HG03432 (cell line): Measurements from ENCODE around the gene TMEM14B.
"Not testable (repeated sequence)": the region's sequence is repeated elsewhere in the genome, so short reads cannot be mapped to it uniquely, and the experiment has no call there.

Experiments
- ATAC-seq: cut with Tn5 transposase; IDR thresholded peaks from one replicate; pipeline ENCODE4 v1.9.1; 2021; ENCODE audit warnings: mild to moderate bottlenecking, moderate library complexity; ENCODE audit not compliant: unreplicated experiment

Gene TMEM14B

DNA sequence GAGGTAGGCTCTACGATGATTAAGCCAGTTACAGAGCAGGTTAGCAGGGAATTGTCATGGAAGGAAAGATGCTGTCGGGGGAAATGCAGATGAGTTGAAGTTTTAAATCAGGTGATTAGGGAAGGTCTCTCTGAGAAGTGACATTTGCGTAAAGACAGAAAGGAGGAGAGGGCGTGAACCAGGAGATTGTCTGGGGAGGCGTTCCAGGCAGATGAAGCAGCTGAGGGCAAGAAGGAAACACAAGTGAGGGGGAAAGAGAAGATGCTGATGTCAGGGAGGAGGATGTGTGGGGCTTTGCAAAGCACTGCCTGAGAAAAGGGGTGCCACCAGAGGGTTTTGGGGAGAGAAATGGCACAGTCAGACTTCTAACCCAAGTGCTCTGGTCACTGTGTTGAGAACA, 2.5 kb upstream of the TMEM14B start:
- no peak for ATAC-seq

DNA sequence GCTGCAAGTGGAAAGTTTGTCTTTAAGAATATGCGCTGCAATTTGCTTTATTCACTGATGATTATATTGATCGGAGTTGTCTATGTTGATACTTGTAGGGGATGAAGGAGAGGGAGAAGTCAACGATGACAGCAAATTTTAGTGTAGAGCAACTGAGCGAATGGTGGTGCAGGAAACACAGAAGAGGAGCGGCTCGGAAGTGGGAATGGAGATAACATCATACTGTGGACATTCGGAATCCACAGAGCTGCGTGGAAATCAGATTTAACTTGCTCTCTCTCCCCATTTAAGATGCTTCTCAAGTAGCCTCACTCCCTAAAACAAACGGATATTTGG, 722 bp upstream of the TMEM14B start:
- ATAC-seq, result no peak

DNA sequence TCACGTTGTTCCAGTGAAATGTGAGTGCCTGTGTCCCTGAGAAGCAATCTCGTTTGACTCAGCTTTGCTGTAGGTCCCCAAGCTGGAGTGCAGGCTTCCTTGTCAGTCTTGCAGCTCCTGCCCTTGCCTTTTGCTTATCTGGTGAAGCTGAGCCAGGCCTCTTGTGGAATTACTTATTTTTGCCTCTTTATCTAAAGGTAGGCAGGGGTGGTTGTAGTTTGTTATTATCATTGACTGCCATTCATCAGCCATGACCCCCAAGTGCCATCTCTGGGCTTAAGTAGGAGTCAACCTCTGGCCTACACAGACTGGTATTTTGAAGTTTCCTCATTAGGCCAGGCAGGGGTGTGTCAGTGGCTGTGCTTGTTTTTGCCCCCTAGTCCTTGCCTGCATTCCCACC, 2.1 kb downstream of the TMEM14B start:
- no peak for ATAC-seq

DNA sequence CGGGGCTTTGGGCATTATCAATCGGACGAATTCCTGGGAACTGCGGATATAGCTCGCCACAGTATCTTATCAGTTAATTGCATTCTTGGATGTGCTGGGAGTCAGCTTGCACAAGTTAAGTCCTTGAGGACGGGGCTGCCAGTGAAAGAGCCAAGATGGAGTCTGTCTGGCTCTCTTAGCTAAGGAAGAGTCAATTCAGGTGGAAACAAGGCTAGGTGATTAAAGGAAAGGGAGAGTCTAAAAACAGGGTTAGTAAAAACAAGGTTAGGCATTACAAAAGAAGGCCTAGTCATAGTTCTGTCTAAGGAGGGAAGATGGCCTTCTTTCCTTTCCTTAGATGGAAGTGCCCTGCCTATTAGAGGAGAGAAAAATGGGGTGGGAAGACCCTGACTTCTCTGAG, 3.0 kb downstream of the TMEM14B start:
- not testable (repeated sequence) for ATAC-seq

GRCh38 chr6:10751757-10752156, 4.2 kb downstream of the TMEM14B start:
- not testable (repeated sequence) for ATAC-seq

GRCh38 chr6:10756085-10756484, 8.5 kb downstream of the TMEM14B start:
- ATAC-seq, result no peak

- ATAC-seq, result peak; percentile 79
Measured at GRCh38 chr6:10759312-10759839, 11.8 kb downstream of the TMEM14B start.

DNA sequence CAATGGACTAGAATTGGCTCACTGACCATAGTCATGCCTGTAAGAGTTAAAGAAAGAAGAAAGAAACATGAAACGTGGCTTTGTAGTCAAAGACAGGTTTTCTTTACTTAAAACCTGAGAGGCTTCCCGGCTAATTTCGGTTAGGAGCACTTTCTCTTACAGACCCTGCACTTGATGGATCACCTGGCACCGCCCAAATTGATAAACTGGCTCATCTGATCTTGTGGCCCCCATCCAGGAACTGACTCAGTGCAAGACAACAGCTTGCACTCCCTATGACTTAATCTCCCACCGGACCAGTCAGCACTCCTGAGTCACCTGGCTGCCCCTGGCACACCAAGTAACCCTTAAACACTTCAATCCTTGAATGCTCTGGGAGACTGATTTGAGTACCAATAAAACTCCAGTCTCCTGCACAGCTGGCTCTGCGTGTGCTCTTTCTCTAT, 12.3 kb downstream of the TMEM14B start:
- no peak for ATAC-seq

GRCh38 chr6:10763006-10763405, 15.4 kb downstream of the TMEM14B start:
- no peak for ATAC-seq

DNA sequence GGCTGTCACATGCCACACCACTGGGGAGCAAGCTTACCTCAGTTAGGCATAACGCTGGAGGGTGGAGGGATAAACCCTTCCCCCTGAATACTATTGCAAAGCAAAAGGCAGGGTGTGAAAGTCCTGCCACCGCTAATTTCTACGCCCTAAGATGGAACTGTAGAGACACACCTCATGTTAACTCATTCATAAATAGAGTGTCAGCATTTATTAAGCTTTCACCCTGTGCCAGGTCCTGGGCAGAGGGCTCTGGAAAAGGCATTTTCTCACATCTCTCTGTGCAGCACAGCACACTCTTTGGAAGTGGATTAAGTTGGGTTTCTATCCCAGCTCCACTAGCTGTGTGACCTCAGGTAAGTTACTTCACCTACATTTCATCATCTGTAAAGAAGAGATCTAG, 21.8 kb downstream of the TMEM14B start:
- ATAC-seq, result no peak

DNA sequence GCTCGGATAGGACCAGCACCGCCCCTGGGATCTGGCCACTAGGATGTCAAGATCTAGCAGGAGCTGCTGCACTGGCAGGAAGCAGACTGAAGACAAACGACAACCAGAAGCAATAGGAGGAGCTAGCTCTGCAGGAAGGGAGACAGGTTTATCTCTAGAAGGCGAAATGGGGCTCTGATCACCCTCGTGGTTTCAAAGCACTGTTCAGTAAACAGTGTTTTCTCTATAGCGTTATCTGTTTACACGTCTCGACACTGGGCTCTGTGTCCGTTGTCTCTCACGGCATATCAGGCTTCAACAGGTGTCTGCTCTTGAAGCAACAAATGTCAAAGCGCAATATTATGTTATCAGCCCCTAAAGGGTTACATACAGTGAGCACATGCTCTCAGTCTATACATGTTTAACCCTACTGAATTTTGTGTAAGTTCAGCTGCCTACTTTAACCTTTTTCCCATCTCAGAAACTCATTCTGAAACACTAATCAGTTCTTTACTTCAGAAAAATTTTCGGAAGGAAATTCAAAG, 23.8 kb downstream of the TMEM14B start:
- no peak for ATAC-seq

DNA sequence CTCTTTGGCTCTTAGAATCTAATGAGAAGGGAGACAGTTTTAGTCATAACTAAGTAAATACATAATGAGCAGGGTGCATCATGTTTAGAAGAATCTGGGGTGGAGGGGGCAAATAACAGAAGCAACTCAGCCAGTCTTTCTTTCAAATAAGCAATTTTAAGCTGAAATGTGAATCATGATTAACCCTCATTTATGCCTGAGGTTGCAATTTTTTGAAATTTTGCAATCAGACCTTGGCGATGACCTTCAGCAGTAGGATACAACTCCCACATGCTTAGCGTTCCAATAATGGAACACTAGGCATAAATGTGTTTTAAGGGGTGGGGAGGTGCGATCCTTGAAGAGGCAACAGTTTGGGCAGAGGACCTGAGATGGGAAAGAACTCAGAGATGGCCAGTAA, 30.6 kb downstream of the TMEM14B start:
- no peak for ATAC-seq

DNA sequence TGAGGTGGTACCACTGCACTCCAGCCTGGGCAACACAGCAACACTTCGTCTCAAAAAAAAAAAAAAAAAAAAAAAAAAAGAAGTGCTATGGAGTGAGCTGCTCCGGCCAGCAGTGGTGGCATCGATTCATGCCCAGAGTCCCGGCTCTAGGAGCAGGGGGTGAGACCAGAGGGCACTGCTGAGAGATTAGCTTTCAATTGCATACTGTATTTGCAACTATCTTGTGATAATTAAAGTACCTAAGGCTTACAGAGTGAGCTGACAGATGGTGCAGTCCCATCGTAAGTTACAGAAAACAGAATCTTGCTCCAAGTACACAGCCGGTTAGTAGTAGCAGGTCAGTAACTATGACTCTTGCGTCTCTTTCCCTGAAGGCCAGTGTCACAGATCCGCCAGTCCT, 31.5 kb downstream of the TMEM14B start:
- no peak for ATAC-seq

DNA sequence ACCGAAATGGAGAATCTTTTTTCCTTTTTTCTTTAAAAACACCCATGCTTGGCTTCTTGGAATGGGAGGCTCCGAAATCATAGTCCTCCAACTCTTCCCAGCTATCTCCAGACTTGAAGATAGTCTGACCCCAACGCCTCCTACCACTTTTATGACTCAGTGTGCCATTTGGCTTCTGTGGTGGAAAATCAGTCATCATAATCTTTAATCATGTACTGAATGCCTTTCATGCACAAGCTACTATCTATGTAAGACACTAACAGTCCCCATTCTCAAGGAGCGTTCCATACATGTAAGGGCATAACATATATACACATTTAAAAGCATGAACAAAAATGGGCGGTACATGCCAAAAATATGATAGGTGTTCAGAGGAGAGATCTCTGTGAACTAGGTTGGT, 44.1 kb downstream of the TMEM14B start:
- ATAC-seq, result no peak

GRCh38 chr6:10792101-10792500, 44.5 kb downstream of the TMEM14B start:
- no peak for ATAC-seq

DNA sequence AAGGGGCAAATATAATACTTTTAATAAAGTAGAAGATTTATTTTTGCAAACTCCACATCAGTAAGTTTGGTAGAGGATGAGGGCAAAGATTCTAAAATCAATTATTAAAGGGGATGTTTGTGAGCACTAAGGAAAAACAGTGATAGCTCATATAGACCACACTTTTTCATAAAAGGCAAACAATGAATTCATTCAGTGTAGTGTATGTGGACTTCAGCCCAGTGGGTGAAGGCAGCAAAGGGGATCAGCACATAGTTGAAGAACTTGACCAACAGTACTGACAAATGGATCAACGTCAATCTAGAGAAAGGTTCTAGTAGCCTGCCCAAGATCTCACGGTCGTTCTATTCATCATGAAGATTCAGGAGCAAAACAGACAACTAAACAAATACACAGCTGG, 45.4 kb downstream of the TMEM14B start:
- no peak for ATAC-seq

DNA sequence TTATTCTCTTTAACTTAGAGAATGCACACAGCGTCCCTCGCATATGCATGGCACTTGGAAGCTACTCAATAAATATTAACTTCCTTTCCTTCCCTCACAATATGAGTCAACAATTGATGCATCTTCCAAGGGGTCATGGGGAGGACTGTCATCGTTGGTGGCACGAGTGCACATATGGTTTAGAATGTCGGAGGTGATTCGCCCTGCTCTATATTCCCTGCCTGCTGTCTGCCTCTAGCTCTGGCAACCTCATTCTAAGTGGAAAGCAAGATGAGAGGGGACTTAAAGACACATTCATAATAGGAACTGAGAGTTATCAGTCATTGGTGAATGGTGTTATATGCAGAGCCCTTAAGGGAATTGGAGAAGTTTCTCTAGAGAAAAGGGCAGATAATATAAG, 46.1 kb downstream of the TMEM14B start:
- no peak for ATAC-seq

DNA sequence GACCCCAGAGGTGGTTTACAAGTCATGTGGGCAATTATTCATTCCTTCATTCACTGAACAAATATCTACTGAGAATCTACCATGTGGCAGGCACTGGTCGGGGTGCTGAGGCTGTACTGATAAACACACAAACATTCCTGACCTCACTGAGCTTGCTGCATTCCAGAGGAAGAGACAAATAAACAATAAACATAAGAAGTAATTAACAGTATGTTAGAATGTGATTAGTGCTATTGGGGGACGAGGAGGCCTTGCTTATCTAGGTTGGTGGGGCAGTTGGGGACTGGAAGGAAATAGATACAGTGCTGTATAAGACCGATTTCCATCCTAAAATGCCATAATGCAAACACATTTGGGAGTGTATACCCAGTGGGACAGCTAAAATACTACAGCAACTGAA, 46.6 kb downstream of the TMEM14B start:
- no peak for ATAC-seq

DNA sequence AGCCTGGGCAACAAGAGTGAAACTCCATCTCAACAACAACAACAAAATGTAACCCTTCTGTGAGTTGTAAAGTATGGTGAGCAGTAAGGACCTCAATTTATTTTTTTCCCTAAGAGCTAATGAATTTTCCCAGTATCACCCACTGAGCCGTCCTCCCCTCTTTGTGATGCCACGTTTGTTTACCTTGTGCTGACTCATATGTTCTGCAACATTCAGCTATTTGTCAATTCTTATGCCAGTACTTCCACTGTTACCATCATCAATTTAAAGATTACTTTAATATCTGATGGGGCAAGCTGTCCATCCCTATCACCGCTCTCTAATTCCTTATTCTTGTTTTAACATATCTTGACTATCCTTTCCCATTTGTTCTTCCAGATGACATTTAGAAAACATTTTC, 53.2 kb downstream of the TMEM14B start:
- no peak for ATAC-seq

DNA sequence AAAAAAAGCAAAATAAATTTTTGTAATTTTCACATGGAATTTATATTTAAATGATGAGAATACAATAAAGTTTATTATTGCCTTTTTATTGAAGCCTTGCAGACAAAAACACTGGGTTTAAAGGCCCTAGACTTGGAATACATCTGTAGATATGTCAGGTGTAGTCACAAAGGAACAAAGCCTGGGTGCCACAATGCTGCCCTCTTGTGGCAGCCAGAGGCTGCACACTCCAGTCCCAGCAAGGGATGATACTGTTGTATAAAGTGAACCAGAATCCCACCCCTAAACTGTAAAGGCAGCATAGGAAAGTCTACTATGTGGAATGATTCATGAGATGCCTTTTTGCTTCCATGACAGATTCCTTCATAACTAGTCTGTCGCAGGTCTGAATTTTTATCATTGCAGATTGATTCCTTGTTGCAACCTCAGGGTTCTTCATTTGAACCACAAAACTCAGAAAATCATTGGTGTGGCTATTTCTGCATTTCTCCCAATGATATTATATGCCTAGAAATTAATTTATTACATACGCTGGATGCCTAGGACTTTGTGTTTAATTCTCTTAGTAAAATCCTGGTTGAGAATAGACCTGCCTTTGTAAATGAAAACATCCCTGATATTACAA, 53.7 kb downstream of the TMEM14B start:
- ATAC-seq, result peak; percentile 92
